Keratinocyte (primary cell): ENCODE data around the gene DUSP28. TPM values are rescaled to one million over a fixed set of nuclear protein-coding genes. Genes with fewer than 3 reads are reported as not detected.

Experiments used
- DNase-seq: peaks from one replicate; pipeline ENCODE4 v3.0.0-alpha.2; 2011; ENCODE audit warnings: low read depth, missing footprints, low spot score
- FAIRE-seq: peaks from 2 replicates; lab custom pipeline; 2011; peaks lifted over from hg19 to GRCh38; lab: Jason Lieb, UNC
- H2AFZ ChIP-seq: 2 replicates; pipeline ENCODE4 v1.6.0; 2012; ENCODE audit warnings: low read length, control low read depth, inconsistent platforms; ENCODE audit not compliant: control insufficient read depth
- H3K27ac ChIP-seq: 2 replicates; pipeline ENCODE4 v1.5.1; 2011; ENCODE audit warnings: low read length; ENCODE audit not compliant: control insufficient read depth, insufficient read depth
- H3K27me3 ChIP-seq: 3 replicates; pipeline ENCODE4 v1.6.0; 2011; ENCODE audit warnings: low read length; ENCODE audit not compliant: control insufficient read depth, insufficient read depth; ENCODE audit errors: extremely low read depth
- H3K36me3 ChIP-seq, 2 experiments: 2 replicates in 1 of 2; 3 replicates in 1 of 2; pipeline ENCODE4 v1.5.1; 2011; ENCODE audit warnings: low read length in 2 of 2, mild to moderate bottlenecking in 1 of 2; ENCODE audit not compliant: control insufficient read depth in 2 of 2, insufficient read depth in 2 of 2; ENCODE audit errors: extremely low read depth in 1 of 2
- H3K4me1 ChIP-seq: 3 replicates; pipeline ENCODE4 v1.5.1; 2011; ENCODE audit warnings: low read length; ENCODE audit not compliant: control insufficient read depth, insufficient read depth; ENCODE audit errors: extremely low read depth
- H3K4me2 ChIP-seq: 3 replicates; pipeline ENCODE4 v1.6.0; 2011; ENCODE audit warnings: low read depth, low read length; ENCODE audit not compliant: control insufficient read depth, insufficient read depth; ENCODE audit errors: extremely low read depth
- H3K4me3 ChIP-seq, 3 experiments: fragments of 200-600 bp in 1 of 3; sonication (generic) in 1 of 3; 2 replicates in 2 of 3; 3 replicates in 1 of 3; pipeline ENCODE4 v1.5.1; 2011 to 2016; ENCODE audit warnings: low read length in 3 of 3, mild to moderate bottlenecking in 3 of 3, control low read depth in 2 of 3, inconsistent platforms in 1 of 3, low read depth in 1 of 3, mixed read lengths in 1 of 3, mixed run types in 1 of 3, moderate library complexity in 1 of 3; ENCODE audit not compliant: control insufficient read depth in 2 of 3, insufficient read depth in 2 of 3; ENCODE audit errors: extremely low read depth in 1 of 3
- H3K79me2 ChIP-seq: 2 replicates; pipeline ENCODE4 v1.6.0; 2012; ENCODE audit warnings: low read length; ENCODE audit not compliant: control insufficient read depth, insufficient read depth
- H3K9ac ChIP-seq: 3 replicates; pipeline ENCODE4 v1.6.0; 2011; ENCODE audit warnings: low read length; ENCODE audit not compliant: control insufficient read depth, insufficient read depth; ENCODE audit errors: extremely low read depth
- H3K9me1 ChIP-seq: 3 replicates; pipeline ENCODE4 v1.6.0; 2011; ENCODE audit warnings: low read length; ENCODE audit not compliant: control insufficient read depth, insufficient read depth; ENCODE audit errors: extremely low read depth
- H3K9me3 ChIP-seq: 2 replicates; pipeline ENCODE4 v1.5.1; 2012; ENCODE audit warnings: low read depth, low read length; ENCODE audit not compliant: control insufficient read depth
- H4K20me1 ChIP-seq: 3 replicates; pipeline ENCODE4 v1.6.0; 2011; ENCODE audit warnings: low read length; ENCODE audit not compliant: control insufficient read depth, insufficient read depth; ENCODE audit errors: extremely low read depth
- CTCF ChIP-seq, 3 experiments: IDR thresholded peaks in 1 of 3; conservative IDR thresholded peaks in 1 of 3; optimal IDR thresholded peaks in 1 of 3; 2 replicates in 2 of 3; 3 replicates in 1 of 3; pipeline versions ENCODE3 to v1.5.1; 2011; ENCODE audit warnings: low read length in 3 of 3, mild to moderate bottlenecking in 3 of 3, moderate library complexity in 2 of 3, control low read depth in 1 of 3, inconsistent platforms in 1 of 3; ENCODE audit not compliant: insufficient read depth in 2 of 3; ENCODE audit errors: extremely low read depth in 1 of 3
- EZH2 ChIP-seq: IDR thresholded peaks from one replicate; pipeline ENCODE4 v1.6.1; 2012; ENCODE audit warnings: inconsistent platforms, mild to moderate bottlenecking, low read length, moderate library complexity
- dilution Hi-C: fragments of 300-500 bp; cut with MboI; formaldehyde crosslinking; loops from one replicate; pipeline ENCODE4 v1.7.0; 2020; ENCODE audit warnings: low sequenced_read_pairs; ENCODE audit not compliant: extremely low pct_ligation_motif_present
- polyA plus RNA-seq, 5 experiments: library from polyadenylated mRNA; depleted of rRNA in 3 of 5; stranded (reverse) in 3 of 5; stranded (forward) in 1 of 5; unstranded in 1 of 5; fragments of >200 nt; gene quantifications; 1 replicate in 1 of 5; 2 replicates in 3 of 5; 3 replicates in 1 of 5; pipeline versions ENCODE4 v1.2.1 to v1.2.3, GENCODE V29; 2011 to 2012; ENCODE audit warnings: missing spikeins in 2 of 5, low read depth in 1 of 5, low replicate concordance in 1 of 5

The DUSP28 gene
- polyA plus RNA-seq, 1 donor (not counting 4 experiments of a cell fraction or from before 2014, with no cell fraction given), result 4.4 TPM

- Histone ChIP-seq H3K79me2 (no peaks in the 10 kb centered on the region), H4K20me1 (no peaks in the 10 kb centered on the region), H3K9ac (no peak overlapping the region), H3K9me3 (peaks cover 15% of the 10 kb centered on the region), H3K9me1 (no peaks in the 10 kb centered on the region), H3K4me3 (no peak overlapping the region), H3K27ac (no peak overlapping the region), H2AFZ (no peak overlapping the region), H3K27me3 (no peaks in the 10 kb centered on the region), H3K36me3 (peaks cover 2 to 4% of the 10 kb centered on the region in 2 experiments), H3K4me2 (no peak overlapping the region), H3K4me1 (no peaks in the 10 kb centered on the region)
- FAIRE-seq (no peak), DNase-seq (no peak)
- TF ChIP-seq EZH2, result no peak
- no peak for TF ChIP-seq CTCF (optimal IDR thresholded peaks at IDR 0.05 in 1 of 3, IDR thresholded peaks at IDR 0.05 in 1 of 3, conservative IDR thresholded peaks at IDR 0.05 in 1 of 3; ENCODE audit: extremely low read depth in 1 of 3, insufficient read depth in 2 of 3, low read length in 3 of 3)
- dilution Hi-C loops, result no loop called here
Measured at GRCh38 chr2:240527153-240527750, 32.9 kb upstream of the DUSP28 start.

GRCh38 chr2:240528406-240529040, 31.6 kb upstream of the DUSP28 start:
- Histone ChIP-seq H3K27ac (no peak overlapping the region), H3K4me3 (no peak overlapping the region), H3K9me1 (no peaks in the 10 kb centered on the region), H3K9me3 (peaks cover 16% of the 10 kb centered on the region), H4K20me1 (no peaks in the 10 kb centered on the region), H3K79me2 (no peaks in the 10 kb centered on the region), H3K27me3 (no peaks in the 10 kb centered on the region), H3K9ac (no peak overlapping the region), H2AFZ (no peak overlapping the region), H3K4me1 (no peaks in the 10 kb centered on the region), H3K4me2 (no peak overlapping the region), H3K36me3 (peaks cover 2 to 4% of the 10 kb centered on the region in 2 experiments)
- dilution Hi-C loops, result no loop called here
- no peak for TF ChIP-seq CTCF (optimal IDR thresholded peaks at IDR 0.05 in 1 of 3, IDR thresholded peaks at IDR 0.05 in 1 of 3, conservative IDR thresholded peaks at IDR 0.05 in 1 of 3; ENCODE audit: extremely low read depth in 1 of 3, insufficient read depth in 2 of 3, low read length in 3 of 3)
- TF ChIP-seq EZH2, result no peak
- DNase-seq, result no peak
- FAIRE-seq, result no peak
